ENCODE results near the gene ESR2. TPM values are rescaled to one million over a fixed set of nuclear protein-coding genes. Genes with fewer than 3 reads are reported as not detected.

The ESR2 gene
- total RNA-seq, 1 donor from 2014 or later: 0.17 TPM

DNA sequence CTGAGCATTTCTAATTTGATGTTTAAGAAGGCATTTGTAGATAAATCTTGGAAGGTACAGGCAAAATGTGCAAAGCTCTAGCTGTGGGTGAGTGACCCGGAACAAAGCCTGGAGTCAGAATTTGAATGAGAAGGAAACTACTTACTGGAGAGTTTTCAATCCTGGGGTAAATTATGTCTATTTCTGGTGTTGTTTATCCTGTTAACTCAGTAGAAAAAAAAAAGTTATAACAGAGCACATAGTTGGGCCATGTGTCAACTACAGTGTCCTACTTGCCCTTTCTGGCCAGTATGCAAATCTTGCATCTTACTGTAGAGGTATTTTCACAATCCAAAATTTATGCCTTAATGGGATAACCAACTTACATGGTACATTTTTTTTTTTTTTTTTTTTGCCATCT, 259.0 kb downstream of the ESR2 start:
- DNase-seq (ENCODE audit: low read depth): no peak
- TF ChIP-seq, protein P1, sequence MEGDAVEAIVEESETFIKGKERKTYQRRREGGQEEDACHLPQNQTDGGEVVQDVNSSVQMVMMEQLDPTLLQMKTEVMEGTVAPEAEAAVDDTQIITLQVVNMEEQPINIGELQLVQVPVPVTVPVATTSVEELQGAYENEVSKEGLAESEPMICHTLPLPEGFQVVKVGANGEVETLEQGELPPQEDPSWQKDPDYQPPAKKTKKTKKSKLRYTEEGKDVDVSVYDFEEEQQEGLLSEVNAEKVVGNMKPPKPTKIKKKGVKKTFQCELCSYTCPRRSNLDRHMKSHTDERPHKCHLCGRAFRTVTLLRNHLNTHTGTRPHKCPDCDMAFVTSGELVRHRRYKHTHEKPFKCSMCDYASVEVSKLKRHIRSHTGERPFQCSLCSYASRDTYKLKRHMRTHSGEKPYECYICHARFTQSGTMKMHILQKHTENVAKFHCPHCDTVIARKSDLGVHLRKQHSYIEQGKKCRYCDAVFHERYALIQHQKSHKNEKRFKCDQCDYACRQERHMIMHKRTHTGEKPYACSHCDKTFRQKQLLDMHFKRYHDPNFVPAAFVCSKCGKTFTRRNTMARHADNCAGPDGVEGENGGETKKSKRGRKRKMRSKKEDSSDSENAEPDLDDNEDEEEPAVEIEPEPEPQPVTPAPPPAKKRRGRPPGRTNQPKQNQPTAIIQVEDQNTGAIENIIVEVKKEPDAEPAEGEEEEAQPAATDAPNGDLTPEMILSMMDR (IDR thresholded peaks at IDR 0.05; ENCODE audit: insufficient read depth, low read length, poor library complexity, severe bottlenecking): no peak
- Histone ChIP-seq H3K36me3 (ENCODE audit: control insufficient read depth, insufficient read depth, low read length) (peaks cover 2% of the 10 kb centered on the region), H3K27me3 (ENCODE audit: control insufficient read depth, insufficient read depth, low read length) (no peaks in the 10 kb centered on the region), H3K4me3 (ENCODE audit: low read depth, low read length) (no peak overlapping the region)

Other genes starting within 250 kb of the ESR2 start
- gene MTHFD1, start 94.0 kb upstream of the ESR2 start, total RNA-seq: 44.2 and 44.4 TPM in 2 replicates
- gene AKAP5, start 171.1 kb upstream of the ESR2 start, total RNA-seq: 1.2 and 1.5 TPM in 2 replicates
- 7.4 and 10.1 TPM in 2 replicates for gene ZBTB25, start 209.5 kb upstream of the ESR2 start, total RNA-seq
- 44.1 and 46.3 TPM in 2 replicates for gene ZBTB1, start 210.4 kb upstream of the ESR2 start, total RNA-seq
- gene HSPA2, start 246.4 kb upstream of the ESR2 start, total RNA-seq: 12.0 and 14.2 TPM in 2 replicates

All from kidney epithelial cell (primary cell).